ENCODE data around the gene CFAP53. TPM values are rescaled to one million over a fixed set of nuclear protein-coding genes. Genes with fewer than 3 reads are reported as not detected.
A peak's percentile ranks its signal among the peaks of the same experiment; 100 is the strongest.

CFAP53 gene
- total RNA-seq, 1 donor from 2014 or later = 0.26 TPM

GRCh38 chr18:50301074-50301473 is 34.8 kb upstream of the CFAP53 start:
- Histone ChIP-seq H3K27me3 (ENCODE audit: control insufficient read depth, insufficient read depth, low read length) (no peaks in the 10 kb centered on the region), H3K4me3 (ENCODE audit: low read depth, low read length) (no peak overlapping the region), H3K36me3 (ENCODE audit: control insufficient read depth, insufficient read depth, low read length) (no peaks in the 10 kb centered on the region)
- no peak for DNase-seq (ENCODE audit: low read depth)
- no peak for TF ChIP-seq CTCF (IDR thresholded peaks at IDR 0.05; ENCODE audit: insufficient read depth, low read length, severe bottlenecking)
- no peak for FAIRE-seq

- no peak for FAIRE-seq
- DNase-seq (ENCODE audit: low read depth) = no peak
- TF ChIP-seq CTCF (IDR thresholded peaks at IDR 0.05; ENCODE audit: insufficient read depth, low read length, severe bottlenecking) = no peak
- Histone ChIP-seq H3K4me3 (ENCODE audit: low read depth, low read length) (no peak overlapping the region), H3K27me3 (ENCODE audit: control insufficient read depth, insufficient read depth, low read length) (no peaks in the 10 kb centered on the region), H3K36me3 (ENCODE audit: control insufficient read depth, insufficient read depth, low read length) (no peaks in the 10 kb centered on the region)
These were observed 33.5 kb upstream of the CFAP53 start for GRCh38 chr18:50299626-50300388.

- no peaks in the 10 kb centered on the region for H3K36me3 ChIP-seq (ENCODE audit: control insufficient read depth, insufficient read depth, low read length)
- no peak for FAIRE-seq
- no peak for TF ChIP-seq CTCF (IDR thresholded peaks at IDR 0.05; ENCODE audit: insufficient read depth, low read length, severe bottlenecking)
- DNase-seq (ENCODE audit: low read depth) = no peak
- H3K4me3 ChIP-seq (ENCODE audit: low read depth, low read length) = peak overlapping the region; percentile 29
- no peaks in the 10 kb centered on the region for H3K27me3 ChIP-seq (ENCODE audit: control insufficient read depth, insufficient read depth, low read length)
These were observed 32.4 kb upstream of the CFAP53 start for GRCh38 chr18:50298443-50299284.

- no peaks in the 10 kb centered on the region for H3K27me3 ChIP-seq (ENCODE audit: control insufficient read depth, insufficient read depth, low read length)
- peak overlapping the region; percentile 29 for H3K4me3 ChIP-seq (ENCODE audit: low read depth, low read length)
- DNase-seq (ENCODE audit: low read depth) (peak; percentile 56), FAIRE-seq (no peak)
- no peaks in the 10 kb centered on the region for H3K36me3 ChIP-seq (ENCODE audit: control insufficient read depth, insufficient read depth, low read length)
- TF ChIP-seq CTCF (IDR thresholded peaks at IDR 0.05; ENCODE audit: insufficient read depth, low read length, severe bottlenecking) = no peak
These were observed 31.5 kb upstream of the CFAP53 start for GRCh38 chr18:50297621-50298442.

GRCh38 chr18:50293039-50293438 is 26.7 kb upstream of the CFAP53 start:
- no peaks in the 10 kb centered on the region for H3K27me3 ChIP-seq (ENCODE audit: control insufficient read depth, insufficient read depth, low read length)
- TF ChIP-seq CTCF (IDR thresholded peaks at IDR 0.05; ENCODE audit: insufficient read depth, low read length, severe bottlenecking) = no peak
- no peaks in the 10 kb centered on the region for H3K36me3 ChIP-seq (ENCODE audit: control insufficient read depth, insufficient read depth, low read length)
- H3K4me3 ChIP-seq (ENCODE audit: low read depth, low read length) = no peak overlapping the region
- FAIRE-seq = no peak
- no peak for DNase-seq (ENCODE audit: low read depth)
